ACHN (cell line): ENCODE measurements around the gene GPC1.

ENCODE experiments used
- DNase-seq: peaks from one replicate; pipeline ENCODE4 v3.0.0-alpha.2; 2015
- in situ Hi-C: cut with HindIII; loops from 2 replicates; pipeline ENCODE4 v1.10.0; 2017; ENCODE audit warnings: low sequenced_read_pairs, low pct_ligation_motif_present, low pct_unique_long_range_greater_than_20kb

The GPC1 gene

DNA sequence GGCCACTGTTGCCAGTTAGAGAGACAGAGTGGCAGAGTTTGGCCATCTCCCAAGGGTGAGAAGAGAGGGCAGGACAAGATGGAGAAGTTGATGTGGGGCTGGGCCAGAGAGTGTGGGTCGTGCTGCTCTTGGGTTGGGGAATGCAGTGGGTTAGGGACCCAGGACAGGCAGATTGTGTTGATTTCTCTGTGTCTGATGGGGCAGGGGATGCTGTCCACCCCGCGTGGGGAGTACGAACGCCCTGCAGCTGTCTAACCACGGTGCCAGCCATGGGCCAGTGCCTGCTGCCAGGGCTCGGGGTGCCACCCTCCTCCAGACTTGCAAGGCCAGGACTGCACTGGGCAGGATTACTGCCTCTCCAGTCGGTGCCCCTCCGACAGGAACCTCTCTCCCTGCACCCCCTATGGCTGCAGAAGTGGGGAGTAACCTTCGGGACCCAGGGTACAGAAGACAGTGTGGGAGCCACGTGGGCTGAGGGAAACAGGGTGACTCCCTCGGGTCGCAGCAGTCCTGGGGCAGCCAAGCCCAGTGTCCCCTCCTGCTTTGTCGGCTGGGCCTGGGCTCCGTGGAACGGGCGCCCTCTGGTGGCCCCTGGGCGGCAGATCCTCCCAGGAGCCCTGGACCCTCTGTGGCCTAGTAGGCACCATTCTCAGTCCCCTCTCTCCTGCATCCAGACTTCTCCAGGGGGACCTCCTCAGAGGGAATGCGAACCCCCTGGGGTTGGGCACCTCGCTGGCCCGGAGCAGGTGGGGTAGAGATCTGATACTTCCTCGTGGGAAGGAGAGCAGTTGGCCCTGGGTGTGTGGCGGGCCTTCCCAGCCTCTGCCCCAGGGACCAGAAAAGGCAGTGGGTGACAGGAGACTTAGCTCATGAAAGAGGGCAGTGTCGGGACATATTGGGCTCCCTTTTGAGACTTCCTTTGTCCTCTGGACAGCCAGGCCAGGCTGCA is 2.7 kb downstream of the GPC1 start:
- in situ Hi-C loops = no loop called here
- DNase-seq = peak; percentile 61

DNA sequence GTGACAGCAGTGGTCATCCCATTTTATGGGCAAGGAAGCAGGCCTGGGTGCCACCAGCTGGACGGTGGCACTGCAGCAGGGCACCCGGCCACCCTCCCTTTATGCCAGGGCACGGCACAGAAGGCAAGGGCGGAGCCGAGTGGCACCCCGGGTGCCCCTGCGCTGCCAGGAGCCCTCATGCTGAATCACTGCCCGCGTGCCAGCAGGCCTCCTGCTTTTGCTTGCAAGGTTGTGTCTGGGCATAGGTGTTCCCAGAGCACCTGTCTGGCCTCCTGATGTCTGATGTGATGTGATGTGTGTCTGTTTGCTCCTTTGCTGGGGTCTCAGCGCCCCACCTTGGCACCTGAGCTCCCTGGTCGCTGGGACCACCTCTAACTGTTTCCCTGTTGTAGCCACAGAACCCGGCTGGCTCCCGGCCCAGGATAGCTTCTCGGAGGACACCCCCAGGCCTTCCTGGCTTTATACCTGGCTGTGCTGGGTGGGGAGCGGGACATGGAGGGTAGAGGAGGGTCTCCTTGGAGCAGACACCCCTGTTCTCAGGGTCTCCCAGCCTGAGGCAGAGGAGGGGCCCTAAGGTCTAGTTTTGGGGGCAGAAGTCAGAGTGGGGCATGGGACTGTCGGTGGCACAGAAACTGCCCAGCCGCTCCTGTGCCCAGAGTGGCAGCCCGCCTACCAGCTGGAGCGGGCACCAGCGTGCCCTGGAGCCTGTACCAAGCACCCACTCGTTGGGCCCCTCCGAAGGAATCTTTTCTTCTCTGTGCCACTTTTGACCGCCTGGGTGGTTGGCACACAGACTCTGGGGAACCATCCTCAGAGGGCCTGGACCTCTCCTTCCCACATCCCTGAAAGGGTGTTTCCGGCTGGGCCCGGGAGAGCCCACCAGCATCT is 3.6 kb downstream of the GPC1 start:
- in situ Hi-C loops = no loop called here
- no peak for DNase-seq

DNA sequence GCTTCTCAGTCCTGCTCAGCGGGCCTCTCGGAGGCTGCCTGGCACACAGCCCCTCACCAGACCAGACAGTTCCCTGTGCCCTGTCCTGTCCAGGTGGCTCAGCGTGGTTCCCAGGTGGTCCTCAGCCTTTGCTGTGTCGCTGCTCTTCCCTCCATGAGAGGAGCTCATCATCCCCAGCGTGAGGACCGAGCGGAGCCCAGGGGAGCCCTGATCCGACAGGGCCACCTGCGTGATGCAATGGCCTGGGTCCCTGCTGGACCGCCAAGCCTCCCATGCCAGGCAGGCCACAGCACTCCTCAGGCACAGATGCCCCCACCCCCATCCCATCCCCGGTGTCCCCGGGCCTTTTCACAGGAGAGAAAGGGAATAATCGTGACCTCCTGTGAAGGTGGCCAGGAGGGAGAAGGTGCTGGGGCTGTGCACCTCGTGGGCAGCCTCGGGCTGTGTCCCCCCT is 4.3 kb downstream of the GPC1 start:
- in situ Hi-C loops = no loop called here
- DNase-seq = no peak

GRCh38 chr2:240440251-240440650 is 4.8 kb downstream of the GPC1 start:
- DNase-seq = no peak
- in situ Hi-C loops = no loop called here

DNA sequence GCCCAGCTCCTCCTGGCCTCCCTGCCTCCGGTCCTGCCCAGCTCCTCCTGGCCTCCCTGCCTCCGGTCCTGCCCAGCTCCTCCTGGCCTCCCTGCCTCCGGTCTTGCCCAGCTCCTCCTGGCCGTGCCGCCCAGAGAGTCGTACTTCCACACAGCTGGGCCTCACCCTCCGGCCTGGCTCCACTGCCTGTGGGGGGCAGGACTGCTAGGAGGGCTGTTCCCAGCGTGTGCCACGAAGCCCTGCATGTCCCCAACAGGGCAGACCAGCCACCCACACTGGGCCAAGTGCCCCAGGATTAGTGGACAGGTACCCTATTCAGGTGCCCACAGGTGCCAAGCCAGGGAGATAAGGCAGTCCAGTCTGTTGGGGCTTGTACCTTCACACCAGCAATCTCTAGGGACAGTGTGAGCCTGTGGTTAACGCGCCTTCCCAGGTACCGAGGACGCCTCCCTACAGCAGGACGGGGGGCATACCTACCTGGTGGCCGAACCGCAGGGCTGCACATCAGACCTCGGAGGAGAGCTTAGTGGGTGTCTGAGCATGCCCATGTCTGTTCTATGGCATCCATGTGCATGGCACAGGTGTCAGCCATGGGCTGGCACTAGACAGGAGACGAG is 5.3 kb downstream of the GPC1 start:
- in situ Hi-C loops = no loop called here
- DNase-seq = no peak

GRCh38 chr2:240441326-240441992 is 6.0 kb downstream of the GPC1 start:
- no peak for DNase-seq
- in situ Hi-C loops = no loop called here

DNA sequence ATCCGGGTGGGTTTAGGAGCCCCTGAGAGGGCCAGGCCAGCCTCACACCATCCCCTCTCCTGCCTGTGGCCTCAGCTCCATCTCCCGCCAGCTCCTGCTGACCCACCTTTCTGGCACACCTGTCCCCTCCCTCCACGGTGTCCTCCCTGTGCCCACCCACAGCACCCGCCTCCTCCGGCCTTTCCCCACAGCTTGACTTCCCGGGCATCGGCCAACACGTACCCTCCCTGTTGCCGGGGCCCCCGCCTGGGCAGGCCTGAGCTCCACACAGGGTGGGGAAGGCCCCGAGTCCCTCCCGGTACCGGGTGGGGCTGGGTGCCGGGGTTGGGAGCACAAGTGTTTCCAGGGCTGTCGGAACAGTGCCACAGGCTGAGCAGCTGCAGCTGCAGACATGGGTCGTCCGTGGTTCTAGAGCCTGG is 6.5 kb downstream of the GPC1 start:
- in situ Hi-C loops = no loop called here
- no peak for DNase-seq

DNA sequence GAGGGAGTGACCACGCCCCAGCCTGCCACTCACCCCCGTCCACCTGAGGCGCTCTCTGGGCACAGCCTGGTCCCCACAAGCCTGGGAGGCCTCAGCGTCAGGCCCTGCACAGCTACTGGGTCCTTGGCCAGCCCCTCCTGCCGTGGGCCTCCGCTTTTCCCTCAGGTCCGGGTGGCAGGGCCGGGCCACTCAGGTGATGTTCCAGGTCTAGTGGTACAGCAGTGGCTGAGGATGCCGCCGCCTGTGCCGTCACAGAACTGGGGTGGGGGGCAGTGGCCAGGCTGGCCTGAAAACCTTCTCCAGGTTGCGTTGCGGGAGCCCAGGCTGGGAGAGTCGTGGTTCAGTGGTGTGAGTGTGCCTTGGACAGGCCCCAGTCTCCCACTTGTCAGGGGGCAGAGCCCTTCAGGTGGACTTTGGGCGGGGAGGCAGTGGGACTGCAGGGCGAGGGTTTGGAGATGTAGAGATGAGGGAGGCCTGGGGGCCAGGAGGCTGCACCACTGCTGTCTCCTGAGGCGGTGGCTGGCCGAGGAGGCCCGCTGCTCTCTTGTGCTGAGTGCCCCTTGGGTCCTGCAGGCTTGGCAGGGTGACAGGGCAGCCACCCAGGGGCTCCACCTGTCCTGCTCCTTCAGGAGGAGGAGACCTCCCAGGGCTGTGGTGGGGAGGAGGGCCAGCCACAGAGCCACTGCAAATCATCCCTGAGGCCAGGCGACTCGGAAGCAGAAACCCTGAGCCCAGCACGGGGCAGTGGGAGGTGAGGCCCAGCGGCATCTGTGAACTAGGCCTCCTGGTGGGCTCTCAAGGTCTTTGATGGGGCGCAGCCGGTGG is 7.6 kb downstream of the GPC1 start:
- in situ Hi-C loops = no loop called here

DNA sequence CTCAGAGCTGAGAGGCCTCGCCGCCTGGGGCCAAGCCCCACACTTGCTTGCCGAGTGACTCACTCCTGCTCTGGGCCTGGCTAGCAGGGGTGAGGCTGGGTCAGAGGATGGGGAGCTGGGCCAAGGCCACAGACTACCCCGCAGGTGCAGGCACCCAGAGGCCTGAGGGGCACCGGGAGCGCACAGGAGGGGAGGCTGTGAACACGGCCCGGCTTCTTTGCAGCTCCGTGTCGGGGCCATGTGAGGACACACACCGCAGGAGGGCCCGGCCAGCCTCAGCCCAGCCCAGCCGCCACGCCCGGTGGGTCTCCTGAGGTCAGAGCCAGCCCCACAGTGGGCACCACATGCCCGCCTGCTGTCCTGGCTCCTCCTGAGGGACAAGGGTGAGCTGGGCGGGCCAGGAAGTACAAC is 8.4 kb downstream of the GPC1 start:
- DNase-seq = no peak
- in situ Hi-C loops = no loop called here

More for the DNA sequence above, 7.6 kb downstream of the GPC1 start:
- DNase-seq = no peak

DNA sequence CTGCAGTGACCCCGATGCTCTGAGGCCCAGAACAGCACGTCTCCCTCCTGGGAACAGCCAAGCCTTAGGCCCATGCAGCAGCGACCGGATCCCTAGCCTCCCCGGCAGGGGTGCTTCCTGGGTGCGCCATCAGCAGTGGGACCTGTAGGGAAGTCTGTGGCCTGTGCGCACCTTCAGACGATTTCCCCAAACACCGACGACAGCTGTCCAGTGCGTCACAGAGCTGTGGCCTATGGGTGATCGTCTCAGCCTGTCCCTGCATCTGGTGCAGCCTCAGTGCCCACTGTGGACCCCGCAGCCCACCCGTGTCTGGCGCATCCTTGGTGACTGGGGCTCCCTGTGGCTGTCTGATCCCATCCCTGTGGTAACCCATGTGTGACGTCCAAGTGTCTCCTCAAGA is 9.0 kb downstream of the GPC1 start:
- no peak for DNase-seq
- in situ Hi-C loops = no loop called here

DNA sequence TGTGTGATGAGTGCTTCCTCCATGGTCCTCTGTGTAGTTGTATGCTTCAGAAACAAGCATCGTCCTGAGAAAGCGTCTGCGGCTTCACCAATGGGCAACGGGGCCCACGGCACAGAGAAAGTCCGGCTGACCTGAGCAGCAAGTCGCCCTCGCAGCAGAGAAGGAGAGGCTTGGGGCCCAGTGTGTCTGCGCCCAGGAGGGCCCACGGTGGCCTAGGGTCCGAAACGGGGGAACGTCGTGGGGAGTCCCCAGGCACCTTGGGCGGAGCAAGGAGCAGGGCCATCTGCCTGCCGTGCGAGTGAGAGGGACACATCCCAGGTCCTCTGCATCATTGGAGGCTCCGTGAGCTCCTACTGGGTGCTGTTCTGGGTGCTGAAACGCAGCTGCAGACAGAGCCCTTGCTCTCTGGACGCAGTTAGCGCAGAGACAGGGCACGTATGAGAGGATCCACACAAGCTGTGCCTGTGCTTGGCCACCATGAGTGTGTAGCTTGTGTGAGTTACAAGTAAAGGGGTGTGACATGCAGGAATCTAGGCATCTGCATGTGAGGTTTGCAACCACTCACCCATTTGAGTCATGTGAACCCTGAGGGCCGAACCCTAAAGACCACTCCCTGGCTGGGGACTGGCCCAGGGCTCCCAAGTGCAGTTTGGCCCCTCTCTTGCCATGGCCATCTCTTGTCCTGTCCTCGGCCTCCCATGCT is 10.6 kb downstream of the GPC1 start:
- in situ Hi-C loops = no loop called here
- no peak for DNase-seq

DNA sequence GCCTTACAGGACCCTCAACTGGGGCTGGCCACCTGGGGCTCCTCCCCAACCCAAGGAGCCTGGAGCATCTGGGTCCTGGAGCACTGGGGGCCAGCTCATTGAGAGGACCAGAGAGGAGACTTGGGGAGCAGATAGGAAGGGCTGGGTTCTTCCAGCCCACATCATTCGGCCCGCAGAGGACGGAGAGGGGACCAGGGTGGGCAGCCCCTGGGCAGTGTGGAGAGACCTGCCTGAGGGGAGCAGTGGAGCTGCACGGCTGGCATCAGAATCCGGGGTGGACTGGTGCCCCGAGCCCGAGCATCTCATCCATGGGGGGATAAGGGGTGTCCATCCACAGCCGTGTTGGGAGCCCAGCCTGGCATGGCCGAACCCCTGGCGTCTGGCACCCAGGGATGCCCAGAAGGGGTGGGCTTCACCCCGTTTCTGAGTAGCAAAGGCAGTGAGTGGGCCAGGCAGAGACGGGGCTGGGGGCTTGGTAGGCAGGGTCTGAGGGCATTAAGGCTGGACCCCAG is 11.3 kb downstream of the GPC1 start:
- in situ Hi-C loops = no loop called here

GRCh38 chr2:240447331-240447730 is 11.9 kb downstream of the GPC1 start:
- in situ Hi-C loops = no loop called here
- DNase-seq = no peak

More for the DNA sequence above, 11.3 kb downstream of the GPC1 start:
- no peak for DNase-seq

DNA sequence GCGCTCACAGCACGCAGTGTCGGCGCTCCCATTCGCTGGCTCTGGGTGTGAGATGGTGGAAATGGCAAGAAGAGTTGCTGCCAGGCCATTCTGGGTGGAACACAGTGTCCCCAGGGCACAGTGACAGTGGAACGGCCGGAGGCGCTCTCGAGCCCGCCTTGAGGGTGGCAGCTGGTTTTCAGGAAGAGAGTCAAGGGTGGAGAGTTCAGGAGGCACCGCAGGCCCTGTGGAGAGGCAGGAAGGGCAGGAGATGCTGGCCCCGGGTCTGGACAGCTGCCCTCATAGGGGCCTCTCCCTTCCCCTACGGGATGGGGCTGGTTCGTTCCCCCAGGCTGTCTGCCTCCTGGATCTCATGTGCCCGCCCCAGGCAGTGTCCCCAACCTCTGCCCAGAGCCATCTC is 12.5 kb downstream of the GPC1 start:
- in situ Hi-C loops = no loop called here
- no peak for DNase-seq

DNA sequence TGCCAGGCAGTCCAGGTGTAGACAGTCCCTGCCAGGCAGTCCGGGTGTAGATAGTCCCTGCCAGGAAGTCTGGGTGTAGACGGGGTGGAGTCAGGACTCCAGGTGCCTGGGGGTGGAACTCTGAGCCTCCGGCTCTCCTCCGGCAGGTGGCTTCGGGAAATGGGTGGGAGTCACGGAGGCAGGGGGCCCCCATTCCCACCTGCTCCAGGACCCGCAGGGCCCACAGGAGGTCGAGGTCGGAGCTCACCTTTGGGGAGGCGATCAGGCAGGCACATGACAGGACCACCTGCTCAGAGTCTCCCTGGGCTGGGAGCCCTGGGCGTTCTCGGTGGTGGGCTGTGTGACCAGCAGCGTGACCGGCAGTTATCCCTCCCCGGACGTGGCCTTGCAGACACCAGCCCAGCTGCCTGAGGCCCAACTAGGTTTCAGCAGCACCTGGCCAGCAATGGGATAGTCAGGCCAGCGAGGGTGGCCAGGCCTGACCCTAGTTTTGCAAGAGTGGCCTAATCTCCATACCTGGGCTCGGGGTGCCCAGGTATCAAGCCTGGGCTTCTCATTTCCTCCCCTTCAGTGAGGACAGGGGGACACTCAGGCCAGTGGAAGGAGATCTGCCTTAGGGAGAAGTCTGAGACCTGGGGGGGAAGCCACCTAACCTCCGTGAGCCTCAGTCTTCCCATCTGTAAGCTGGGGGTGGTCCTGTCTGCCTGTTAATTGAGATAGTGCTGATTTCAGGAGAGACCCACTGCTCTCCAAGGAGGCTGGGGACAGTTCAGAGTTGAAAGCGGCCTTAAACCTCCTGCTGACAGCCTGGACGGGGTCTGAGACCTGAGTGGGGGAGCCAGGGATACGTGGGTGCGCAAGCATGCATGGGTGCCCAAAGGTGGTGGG is 13.2 kb downstream of the GPC1 start:
- DNase-seq = no peak
- in situ Hi-C loops = no loop called here
